ENCODE results near the gene ABCA12.

GRCh38 chr2:214966420-214966819 lies 172.0 kb downstream of the ABCA12 start:
- TF ChIP-seq CTCF (IDR thresholded peaks at IDR 0.05) (no peak), POLR2A (IDR thresholded peaks at IDR 0.05) (no peak)
